HEK293 (cell line): ENCODE data around the gene DPH7.

ENCODE experiments used
- BCL11A ChIP-seq: fragments of 450-650 bp; formaldehyde crosslinking; IDR thresholded peaks from 2 replicates; pipeline ENCODE4 v1.5.1; 2016; ENCODE audit warnings: low read depth, missing biosample characterization, missing genetic modification characterization
- GLI2 ChIP-seq: fragments of 450-650 bp; formaldehyde crosslinking; IDR thresholded peaks from 2 replicates; pipeline ENCODE4; 2017; ENCODE audit warnings: missing biosample characterization, missing genetic modification characterization, low read depth, borderline replicate concordance
- KLF16 ChIP-seq: fragments of 450-650 bp; formaldehyde crosslinking; IDR thresholded peaks from 2 replicates; pipeline ENCODE4 v1.5.1; 2017; ENCODE audit warnings: missing biosample characterization, missing genetic modification characterization
- MZF1 ChIP-seq: fragments of 450-650 bp; formaldehyde crosslinking; IDR thresholded peaks from 2 replicates; pipeline ENCODE4 v1.5.1; 2017; ENCODE audit warnings: missing biosample characterization, missing genetic modification characterization, borderline replicate concordance
- ZNF24 ChIP-seq: fragments of 450-650 bp; formaldehyde crosslinking; IDR thresholded peaks from 2 replicates; pipeline ENCODE4 v1.5.1; 2016; ENCODE audit warnings: missing biosample characterization, missing genetic modification characterization
- ZNF600 ChIP-seq: fragments of 450-650 bp; formaldehyde crosslinking; IDR thresholded peaks from 2 replicates; pipeline ENCODE4 v1.5.1; 2016; ENCODE audit warnings: missing biosample characterization, missing genetic modification characterization
- TF ChIP-seq, protein P1 (sequence below): fragments of 450-650 bp; formaldehyde crosslinking; IDR thresholded peaks from 2 replicates; pipeline ENCODE4 v1.5.1; 2016; ENCODE audit warnings: missing biosample characterization, missing genetic modification characterization, borderline replicate concordance
- TF ChIP-seq, protein P2 (sequence below): fragments of 450-650 bp; formaldehyde crosslinking; IDR thresholded peaks from 2 replicates; pipeline ENCODE4 v1.5.1; 2016; ENCODE audit warnings: missing biosample characterization, missing genetic modification characterization
- TF ChIP-seq, protein P3 (sequence below): fragments of 450-650 bp; formaldehyde crosslinking; IDR thresholded peaks from 2 replicates; pipeline ENCODE4 v1.5.1; 2016; ENCODE audit warnings: missing biosample characterization, missing genetic modification characterization
- TF ChIP-seq, protein P4 (sequence below): fragments of 450-650 bp; formaldehyde crosslinking; conservative IDR thresholded peaks from 2 replicates; pipeline ENCODE4 v1.5.1; 2016; ENCODE audit warnings: low read depth, missing biosample characterization, missing genetic modification characterization
- TF ChIP-seq, protein P5 (sequence below): fragments of 450-650 bp; formaldehyde crosslinking; IDR thresholded peaks from 2 replicates; pipeline ENCODE4 v1.5.1; 2016; ENCODE audit warnings: missing biosample characterization, missing genetic modification characterization
- TF ChIP-seq, protein P6 (sequence below): fragments of 450-650 bp; formaldehyde crosslinking; IDR thresholded peaks from 2 replicates; pipeline ENCODE4 v1.5.1; 2016; ENCODE audit warnings: missing biosample characterization, missing genetic modification characterization
- TF ChIP-seq, protein P7 (sequence below): fragments of 450-650 bp; formaldehyde crosslinking; IDR thresholded peaks from 2 replicates; pipeline ENCODE4 v1.5.1; 2016; ENCODE audit warnings: missing biosample characterization, missing genetic modification characterization
- TF ChIP-seq, protein P8 (sequence below): fragments of 450-650 bp; formaldehyde crosslinking; IDR thresholded peaks from 2 replicates; pipeline ENCODE4 v1.5.1; 2017; ENCODE audit warnings: missing biosample characterization, missing genetic modification characterization

Gene DPH7

DNA sequence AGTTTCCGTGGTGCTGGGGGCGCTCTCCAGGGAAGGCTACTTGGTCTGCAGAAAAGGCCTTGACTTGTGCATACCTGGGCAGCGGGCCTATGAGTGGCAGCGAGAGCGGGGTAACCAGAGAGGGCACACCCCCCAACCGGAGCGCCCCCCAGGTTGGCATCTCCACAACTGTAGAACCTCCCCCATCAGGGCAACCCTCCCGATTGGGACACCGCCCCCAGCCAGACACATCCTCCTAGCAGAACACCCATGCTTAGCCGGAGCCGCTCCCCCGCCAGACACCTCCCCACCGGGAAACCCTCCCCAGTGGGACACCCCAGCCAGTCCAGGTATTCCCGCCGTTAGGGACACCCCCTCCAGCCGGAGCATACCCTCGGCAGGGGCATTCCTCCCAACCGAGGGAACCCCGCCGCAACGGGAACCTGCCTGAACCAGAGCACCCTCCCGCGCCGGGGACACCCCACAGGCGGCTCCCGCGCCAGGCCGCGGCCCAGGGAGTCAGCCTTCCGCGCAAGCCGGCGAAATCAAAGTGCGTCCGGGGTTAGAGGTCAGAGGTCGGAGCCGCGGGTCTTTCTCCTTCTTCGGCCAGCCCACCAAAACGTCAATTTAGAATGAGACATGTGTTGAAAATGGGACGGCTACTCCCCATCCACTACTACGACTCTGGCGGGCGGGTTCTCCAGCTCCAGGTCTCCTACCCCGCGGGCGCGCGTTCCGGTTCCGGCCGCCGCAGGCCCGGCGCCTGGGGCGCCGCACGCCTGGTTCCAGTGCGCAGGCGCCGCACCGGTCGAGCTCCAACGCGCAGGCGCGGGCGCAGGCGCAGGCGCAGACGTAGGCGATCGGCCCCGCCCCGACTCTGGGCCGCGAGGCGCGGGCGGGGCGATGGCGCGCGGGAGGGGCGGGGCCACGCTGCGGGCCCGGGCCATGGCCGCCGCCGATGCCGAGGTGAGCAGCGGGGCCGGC, 39.7 kb upstream of the DPH7 start, which contains the start of gene EHMT1 (continued):
- TF ChIP-seq, protein P1, sequence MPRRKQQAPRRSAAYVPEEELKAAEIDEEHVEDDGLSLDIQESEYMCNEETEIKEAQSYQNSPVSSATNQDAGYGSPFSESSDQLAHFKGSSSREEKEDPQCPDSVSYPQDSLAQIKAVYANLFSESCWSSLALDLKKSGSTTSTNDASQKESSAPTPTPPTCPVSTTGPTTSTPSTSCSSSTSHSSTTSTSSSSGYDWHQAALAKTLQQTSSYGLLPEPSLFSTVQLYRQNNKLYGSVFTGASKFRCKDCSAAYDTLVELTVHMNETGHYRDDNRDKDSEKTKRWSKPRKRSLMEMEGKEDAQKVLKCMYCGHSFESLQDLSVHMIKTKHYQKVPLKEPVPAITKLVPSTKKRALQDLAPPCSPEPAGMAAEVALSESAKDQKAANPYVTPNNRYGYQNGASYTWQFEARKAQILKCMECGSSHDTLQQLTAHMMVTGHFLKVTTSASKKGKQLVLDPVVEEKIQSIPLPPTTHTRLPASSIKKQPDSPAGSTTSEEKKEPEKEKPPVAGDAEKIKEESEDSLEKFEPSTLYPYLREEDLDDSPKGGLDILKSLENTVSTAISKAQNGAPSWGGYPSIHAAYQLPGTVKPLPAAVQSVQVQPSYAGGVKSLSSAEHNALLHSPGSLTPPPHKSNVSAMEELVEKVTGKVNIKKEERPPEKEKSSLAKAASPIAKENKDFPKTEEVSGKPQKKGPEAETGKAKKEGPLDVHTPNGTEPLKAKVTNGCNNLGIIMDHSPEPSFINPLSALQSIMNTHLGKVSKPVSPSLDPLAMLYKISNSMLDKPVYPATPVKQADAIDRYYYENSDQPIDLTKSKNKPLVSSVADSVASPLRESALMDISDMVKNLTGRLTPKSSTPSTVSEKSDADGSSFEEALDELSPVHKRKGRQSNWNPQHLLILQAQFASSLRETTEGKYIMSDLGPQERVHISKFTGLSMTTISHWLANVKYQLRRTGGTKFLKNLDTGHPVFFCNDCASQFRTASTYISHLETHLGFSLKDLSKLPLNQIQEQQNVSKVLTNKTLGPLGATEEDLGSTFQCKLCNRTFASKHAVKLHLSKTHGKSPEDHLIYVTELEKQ = 0 out of 2 replicates have a peak, but pooled peaks have one; percentile 7
- TF ChIP-seq KLF16 (tag by site-specific recombination) = peak; percentile 64; the same call in 1 of the 2 replicates
- TF ChIP-seq ZNF600 (tag by site-specific recombination) = peak; percentile 56
- TF ChIP-seq, protein P2, sequence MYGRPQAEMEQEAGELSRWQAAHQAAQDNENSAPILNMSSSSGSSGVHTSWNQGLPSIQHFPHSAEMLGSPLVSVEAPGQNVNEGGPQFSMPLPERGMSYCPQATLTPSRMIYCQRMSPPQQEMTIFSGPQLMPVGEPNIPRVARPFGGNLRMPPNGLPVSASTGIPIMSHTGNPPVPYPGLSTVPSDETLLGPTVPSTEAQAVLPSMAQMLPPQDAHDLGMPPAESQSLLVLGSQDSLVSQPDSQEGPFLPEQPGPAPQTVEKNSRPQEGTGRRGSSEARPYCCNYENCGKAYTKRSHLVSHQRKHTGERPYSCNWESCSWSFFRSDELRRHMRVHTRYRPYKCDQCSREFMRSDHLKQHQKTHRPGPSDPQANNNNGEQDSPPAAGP (tag by site-specific recombination) = peak; percentile 73
- TF ChIP-seq, protein P3, sequence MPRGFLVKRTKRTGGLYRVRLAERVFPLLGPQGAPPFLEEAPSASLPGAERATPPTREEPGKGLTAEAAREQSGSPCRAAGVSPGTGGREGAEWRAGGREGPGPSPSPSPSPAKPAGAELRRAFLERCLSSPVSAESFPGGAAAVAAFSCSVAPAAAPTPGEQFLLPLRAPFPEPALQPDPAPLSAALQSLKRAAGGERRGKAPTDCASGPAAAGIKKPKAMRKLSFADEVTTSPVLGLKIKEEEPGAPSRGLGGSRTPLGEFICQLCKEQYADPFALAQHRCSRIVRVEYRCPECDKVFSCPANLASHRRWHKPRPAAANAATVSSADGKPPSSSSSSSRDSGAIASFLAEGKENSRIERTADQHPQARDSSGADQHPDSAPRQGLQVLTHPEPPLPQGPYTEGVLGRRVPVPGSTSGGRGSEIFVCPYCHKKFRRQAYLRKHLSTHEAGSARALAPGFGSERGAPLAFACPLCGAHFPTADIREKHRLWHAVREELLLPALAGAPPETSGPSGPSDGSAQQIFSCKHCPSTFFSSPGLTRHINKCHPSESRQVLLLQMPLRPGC (tag by site-specific recombination) = peak; percentile 38; the same call in 1 of the 2 replicates
- peak; percentile 88 for TF ChIP-seq BCL11A (tag by site-specific recombination)
- TF ChIP-seq, protein P4, sequence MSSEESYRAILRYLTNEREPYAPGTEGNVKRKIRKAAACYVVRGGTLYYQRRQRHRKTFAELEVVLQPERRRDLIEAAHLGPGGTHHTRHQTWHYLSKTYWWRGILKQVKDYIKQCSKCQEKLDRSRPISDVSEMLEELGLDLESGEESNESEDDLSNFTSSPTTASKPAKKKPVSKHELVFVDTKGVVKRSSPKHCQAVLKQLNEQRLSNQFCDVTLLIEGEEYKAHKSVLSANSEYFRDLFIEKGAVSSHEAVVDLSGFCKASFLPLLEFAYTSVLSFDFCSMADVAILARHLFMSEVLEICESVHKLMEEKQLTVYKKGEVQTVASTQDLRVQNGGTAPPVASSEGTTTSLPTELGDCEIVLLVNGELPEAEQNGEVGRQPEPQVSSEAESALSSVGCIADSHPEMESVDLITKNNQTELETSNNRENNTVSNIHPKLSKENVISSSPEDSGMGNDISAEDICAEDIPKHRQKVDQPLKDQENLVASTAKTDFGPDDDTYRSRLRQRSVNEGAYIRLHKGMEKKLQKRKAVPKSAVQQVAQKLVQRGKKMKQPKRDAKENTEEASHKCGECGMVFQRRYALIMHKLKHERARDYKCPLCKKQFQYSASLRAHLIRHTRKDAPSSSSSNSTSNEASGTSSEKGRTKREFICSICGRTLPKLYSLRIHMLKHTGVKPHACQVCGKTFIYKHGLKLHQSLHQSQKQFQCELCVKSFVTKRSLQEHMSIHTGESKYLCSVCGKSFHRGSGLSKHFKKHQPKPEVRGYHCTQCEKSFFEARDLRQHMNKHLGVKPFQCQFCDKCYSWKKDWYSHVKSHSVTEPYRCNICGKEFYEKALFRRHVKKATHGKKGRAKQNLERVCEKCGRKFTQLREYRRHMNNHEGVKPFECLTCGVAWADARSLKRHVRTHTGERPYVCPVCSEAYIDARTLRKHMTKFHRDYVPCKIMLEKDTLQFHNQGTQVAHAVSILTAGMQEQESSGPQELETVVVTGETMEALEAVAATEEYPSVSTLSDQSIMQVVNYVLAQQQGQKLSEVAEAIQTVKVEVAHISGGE (tag by site-specific recombination) = peak; percentile 88
- no peak for TF ChIP-seq MZF1 (tag by site-specific recombination)
- TF ChIP-seq, protein P5, sequence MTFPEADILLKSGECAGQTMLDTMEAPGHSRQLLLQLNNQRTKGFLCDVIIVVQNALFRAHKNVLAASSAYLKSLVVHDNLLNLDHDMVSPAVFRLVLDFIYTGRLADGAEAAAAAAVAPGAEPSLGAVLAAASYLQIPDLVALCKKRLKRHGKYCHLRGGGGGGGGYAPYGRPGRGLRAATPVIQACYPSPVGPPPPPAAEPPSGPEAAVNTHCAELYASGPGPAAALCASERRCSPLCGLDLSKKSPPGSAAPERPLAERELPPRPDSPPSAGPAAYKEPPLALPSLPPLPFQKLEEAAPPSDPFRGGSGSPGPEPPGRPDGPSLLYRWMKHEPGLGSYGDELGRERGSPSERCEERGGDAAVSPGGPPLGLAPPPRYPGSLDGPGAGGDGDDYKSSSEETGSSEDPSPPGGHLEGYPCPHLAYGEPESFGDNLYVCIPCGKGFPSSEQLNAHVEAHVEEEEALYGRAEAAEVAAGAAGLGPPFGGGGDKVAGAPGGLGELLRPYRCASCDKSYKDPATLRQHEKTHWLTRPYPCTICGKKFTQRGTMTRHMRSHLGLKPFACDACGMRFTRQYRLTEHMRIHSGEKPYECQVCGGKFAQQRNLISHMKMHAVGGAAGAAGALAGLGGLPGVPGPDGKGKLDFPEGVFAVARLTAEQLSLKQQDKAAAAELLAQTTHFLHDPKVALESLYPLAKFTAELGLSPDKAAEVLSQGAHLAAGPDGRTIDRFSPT (tag by site-specific recombination) = peak; percentile 65
- TF ChIP-seq, protein P6, sequence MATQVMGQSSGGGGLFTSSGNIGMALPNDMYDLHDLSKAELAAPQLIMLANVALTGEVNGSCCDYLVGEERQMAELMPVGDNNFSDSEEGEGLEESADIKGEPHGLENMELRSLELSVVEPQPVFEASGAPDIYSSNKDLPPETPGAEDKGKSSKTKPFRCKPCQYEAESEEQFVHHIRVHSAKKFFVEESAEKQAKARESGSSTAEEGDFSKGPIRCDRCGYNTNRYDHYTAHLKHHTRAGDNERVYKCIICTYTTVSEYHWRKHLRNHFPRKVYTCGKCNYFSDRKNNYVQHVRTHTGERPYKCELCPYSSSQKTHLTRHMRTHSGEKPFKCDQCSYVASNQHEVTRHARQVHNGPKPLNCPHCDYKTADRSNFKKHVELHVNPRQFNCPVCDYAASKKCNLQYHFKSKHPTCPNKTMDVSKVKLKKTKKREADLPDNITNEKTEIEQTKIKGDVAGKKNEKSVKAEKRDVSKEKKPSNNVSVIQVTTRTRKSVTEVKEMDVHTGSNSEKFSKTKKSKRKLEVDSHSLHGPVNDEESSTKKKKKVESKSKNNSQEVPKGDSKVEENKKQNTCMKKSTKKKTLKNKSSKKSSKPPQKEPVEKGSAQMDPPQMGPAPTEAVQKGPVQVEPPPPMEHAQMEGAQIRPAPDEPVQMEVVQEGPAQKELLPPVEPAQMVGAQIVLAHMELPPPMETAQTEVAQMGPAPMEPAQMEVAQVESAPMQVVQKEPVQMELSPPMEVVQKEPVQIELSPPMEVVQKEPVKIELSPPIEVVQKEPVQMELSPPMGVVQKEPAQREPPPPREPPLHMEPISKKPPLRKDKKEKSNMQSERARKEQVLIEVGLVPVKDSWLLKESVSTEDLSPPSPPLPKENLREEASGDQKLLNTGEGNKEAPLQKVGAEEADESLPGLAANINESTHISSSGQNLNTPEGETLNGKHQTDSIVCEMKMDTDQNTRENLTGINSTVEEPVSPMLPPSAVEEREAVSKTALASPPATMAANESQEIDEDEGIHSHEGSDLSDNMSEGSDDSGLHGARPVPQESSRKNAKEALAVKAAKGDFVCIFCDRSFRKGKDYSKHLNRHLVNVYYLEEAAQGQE (tag by site-specific recombination) = 0 out of 2 replicates have a peak, but pooled peaks have one; percentile 20
- no peak for TF ChIP-seq GLI2 (tag by site-specific recombination)
- TF ChIP-seq ZNF24 = peak; percentile 53; the same call in 1 of the 2 replicates
- TF ChIP-seq, protein P7, sequence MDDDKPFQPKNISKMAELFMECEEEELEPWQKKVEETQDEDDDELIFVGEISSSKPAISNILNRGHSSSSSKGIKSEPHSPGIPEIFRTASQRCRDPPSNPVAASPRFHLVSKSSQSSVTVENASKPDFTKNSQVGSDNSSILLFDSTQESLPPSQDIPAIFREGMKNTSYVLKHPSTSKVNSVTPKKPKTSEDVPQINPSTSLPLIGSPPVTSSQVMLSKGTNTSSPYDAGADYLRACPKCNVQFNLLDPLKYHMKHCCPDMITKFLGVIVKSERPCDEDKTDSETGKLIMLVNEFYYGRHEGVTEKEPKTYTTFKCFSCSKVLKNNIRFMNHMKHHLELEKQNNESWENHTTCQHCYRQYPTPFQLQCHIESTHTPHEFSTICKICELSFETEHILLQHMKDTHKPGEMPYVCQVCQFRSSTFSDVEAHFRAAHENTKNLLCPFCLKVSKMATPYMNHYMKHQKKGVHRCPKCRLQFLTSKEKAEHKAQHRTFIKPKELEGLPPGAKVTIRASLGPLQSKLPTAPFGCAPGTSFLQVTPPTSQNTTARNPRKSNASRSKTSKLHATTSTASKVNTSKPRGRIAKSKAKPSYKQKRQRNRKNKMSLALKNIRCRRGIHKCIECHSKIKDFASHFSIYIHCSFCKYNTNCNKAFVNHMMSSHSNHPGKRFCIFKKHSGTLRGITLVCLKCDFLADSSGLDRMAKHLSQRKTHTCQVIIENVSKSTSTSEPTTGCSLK (tag by site-specific recombination) = no peak
- TF ChIP-seq, protein P8, sequence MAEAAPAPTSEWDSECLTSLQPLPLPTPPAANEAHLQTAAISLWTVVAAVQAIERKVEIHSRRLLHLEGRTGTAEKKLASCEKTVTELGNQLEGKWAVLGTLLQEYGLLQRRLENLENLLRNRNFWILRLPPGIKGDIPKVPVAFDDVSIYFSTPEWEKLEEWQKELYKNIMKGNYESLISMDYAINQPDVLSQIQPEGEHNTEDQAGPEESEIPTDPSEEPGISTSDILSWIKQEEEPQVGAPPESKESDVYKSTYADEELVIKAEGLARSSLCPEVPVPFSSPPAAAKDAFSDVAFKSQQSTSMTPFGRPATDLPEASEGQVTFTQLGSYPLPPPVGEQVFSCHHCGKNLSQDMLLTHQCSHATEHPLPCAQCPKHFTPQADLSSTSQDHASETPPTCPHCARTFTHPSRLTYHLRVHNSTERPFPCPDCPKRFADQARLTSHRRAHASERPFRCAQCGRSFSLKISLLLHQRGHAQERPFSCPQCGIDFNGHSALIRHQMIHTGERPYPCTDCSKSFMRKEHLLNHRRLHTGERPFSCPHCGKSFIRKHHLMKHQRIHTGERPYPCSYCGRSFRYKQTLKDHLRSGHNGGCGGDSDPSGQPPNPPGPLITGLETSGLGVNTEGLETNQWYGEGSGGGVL = peak; percentile 85
